ENCODE data around the gene CFAP52. TPM values are rescaled to one million over a fixed set of nuclear protein-coding genes. Genes with fewer than 3 reads are reported as not detected.
A peak's percentile ranks its signal among the peaks of the same experiment; 100 is the strongest.

CFAP52 gene
- total and polyA plus RNA-seq, 2 of the 8 experiments (the other 6 are each of a cell fraction or from before 2014, with no cell fraction given), result 0.11 TPM; not detected in 1

DNA sequence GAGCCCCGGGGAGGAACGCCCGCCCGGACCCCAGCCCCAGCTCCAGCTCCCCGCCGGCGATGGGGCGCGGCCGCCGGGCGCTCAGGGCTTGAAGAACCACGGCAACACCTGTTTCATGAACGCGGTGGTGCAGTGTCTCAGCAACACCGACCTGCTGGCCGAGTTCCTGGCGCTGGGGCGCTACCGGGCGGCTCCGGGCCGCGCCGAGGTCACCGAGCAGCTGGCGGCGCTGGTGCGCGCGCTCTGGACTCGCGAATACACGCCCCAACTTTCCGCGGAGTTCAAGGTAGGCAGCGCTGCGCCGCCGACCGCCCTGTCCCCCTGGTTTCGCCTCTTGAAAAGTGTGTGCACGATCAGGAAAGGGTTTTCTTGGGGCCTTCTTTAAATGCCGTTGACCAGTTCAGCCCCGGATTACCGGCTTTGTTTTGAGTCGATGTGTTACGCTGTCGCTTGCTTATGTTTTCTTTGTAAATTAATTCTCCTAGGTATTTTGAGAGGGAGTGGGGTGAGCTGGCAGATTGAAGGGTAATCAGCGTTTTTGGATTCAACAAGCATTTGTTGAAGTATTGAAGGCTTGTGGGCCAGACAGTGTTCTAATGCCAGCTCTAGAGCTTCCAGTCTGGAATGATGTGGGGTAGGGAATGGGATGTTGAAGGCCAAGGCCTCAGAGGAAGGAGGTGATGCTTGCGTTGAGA, 69.6 kb downstream of the CFAP52 start (continued):
- TF ChIP-seq, protein P1, sequence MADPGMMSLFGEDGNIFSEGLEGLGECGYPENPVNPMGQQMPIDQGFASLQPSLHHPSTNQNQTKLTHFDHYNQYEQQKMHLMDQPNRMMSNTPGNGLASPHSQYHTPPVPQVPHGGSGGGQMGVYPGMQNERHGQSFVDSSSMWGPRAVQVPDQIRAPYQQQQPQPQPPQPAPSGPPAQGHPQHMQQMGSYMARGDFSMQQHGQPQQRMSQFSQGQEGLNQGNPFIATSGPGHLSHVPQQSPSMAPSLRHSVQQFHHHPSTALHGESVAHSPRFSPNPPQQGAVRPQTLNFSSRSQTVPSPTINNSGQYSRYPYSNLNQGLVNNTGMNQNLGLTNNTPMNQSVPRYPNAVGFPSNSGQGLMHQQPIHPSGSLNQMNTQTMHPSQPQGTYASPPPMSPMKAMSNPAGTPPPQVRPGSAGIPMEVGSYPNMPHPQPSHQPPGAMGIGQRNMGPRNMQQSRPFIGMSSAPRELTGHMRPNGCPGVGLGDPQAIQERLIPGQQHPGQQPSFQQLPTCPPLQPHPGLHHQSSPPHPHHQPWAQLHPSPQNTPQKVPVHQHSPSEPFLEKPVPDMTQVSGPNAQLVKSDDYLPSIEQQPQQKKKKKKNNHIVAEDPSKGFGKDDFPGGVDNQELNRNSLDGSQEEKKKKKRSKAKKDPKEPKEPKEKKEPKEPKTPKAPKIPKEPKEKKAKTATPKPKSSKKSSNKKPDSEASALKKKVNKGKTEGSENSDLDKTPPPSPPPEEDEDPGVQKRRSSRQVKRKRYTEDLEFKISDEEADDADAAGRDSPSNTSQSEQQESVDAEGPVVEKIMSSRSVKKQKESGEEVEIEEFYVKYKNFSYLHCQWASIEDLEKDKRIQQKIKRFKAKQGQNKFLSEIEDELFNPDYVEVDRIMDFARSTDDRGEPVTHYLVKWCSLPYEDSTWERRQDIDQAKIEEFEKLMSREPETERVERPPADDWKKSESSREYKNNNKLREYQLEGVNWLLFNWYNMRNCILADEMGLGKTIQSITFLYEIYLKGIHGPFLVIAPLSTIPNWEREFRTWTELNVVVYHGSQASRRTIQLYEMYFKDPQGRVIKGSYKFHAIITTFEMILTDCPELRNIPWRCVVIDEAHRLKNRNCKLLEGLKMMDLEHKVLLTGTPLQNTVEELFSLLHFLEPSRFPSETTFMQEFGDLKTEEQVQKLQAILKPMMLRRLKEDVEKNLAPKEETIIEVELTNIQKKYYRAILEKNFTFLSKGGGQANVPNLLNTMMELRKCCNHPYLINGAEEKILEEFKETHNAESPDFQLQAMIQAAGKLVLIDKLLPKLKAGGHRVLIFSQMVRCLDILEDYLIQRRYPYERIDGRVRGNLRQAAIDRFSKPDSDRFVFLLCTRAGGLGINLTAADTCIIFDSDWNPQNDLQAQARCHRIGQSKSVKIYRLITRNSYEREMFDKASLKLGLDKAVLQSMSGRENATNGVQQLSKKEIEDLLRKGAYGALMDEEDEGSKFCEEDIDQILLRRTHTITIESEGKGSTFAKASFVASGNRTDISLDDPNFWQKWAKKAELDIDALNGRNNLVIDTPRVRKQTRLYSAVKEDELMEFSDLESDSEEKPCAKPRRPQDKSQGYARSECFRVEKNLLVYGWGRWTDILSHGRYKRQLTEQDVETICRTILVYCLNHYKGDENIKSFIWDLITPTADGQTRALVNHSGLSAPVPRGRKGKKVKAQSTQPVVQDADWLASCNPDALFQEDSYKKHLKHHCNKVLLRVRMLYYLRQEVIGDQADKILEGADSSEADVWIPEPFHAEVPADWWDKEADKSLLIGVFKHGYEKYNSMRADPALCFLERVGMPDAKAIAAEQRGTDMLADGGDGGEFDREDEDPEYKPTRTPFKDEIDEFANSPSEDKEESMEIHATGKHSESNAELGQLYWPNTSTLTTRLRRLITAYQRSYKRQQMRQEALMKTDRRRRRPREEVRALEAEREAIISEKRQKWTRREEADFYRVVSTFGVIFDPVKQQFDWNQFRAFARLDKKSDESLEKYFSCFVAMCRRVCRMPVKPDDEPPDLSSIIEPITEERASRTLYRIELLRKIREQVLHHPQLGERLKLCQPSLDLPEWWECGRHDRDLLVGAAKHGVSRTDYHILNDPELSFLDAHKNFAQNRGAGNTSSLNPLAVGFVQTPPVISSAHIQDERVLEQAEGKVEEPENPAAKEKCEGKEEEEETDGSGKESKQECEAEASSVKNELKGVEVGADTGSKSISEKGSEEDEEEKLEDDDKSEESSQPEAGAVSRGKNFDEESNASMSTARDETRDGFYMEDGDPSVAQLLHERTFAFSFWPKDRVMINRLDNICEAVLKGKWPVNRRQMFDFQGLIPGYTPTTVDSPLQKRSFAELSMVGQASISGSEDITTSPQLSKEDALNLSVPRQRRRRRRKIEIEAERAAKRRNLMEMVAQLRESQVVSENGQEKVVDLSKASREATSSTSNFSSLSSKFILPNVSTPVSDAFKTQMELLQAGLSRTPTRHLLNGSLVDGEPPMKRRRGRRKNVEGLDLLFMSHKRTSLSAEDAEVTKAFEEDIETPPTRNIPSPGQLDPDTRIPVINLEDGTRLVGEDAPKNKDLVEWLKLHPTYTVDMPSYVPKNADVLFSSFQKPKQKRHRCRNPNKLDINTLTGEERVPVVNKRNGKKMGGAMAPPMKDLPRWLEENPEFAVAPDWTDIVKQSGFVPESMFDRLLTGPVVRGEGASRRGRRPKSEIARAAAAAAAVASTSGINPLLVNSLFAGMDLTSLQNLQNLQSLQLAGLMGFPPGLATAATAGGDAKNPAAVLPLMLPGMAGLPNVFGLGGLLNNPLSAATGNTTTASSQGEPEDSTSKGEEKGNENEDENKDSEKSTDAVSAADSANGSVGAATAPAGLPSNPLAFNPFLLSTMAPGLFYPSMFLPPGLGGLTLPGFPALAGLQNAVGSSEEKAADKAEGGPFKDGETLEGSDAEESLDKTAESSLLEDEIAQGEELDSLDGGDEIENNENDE (IDR thresholded peaks at IDR 0.05; ENCODE audit: insufficient replicate concordance, low read length), result no peak
- no peak for TF ChIP-seq EZH2 (IDR thresholded peaks at IDR 0.05; ENCODE audit: low read depth, low read length, severe bottlenecking)
- no peak for TF ChIP-seq BACH1 (IDR thresholded peaks at IDR 0.05; ENCODE audit: low read length)
- TF ChIP-seq JUN (IDR thresholded peaks at IDR 0.05; ENCODE audit: low read depth, low read length), result no peak
- TF ChIP-seq RAD21 (IDR thresholded peaks at IDR 0.05 in 1 of 2, conservative IDR thresholded peaks at IDR 0.05 in 1 of 2; ENCODE audit: low read depth in 2 of 2, low read length in 2 of 2), result peak in 1 of 2 experiments; percentile 8; a peak in 2 of 4 replicates
- TF ChIP-seq, protein P2, sequence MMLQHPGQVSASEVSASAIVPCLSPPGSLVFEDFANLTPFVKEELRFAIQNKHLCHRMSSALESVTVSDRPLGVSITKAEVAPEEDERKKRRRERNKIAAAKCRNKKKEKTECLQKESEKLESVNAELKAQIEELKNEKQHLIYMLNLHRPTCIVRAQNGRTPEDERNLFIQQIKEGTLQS (IDR thresholded peaks at IDR 0.05; ENCODE audit: insufficient read depth, low read depth, low read length), result no peak
- TF ChIP-seq NANOG (IDR thresholded peaks at IDR 0.05; ENCODE audit: insufficient read depth, low read depth, low read length, poor library complexity, severe bottlenecking), result no peak
- TF ChIP-seq SIN3A (conservative IDR thresholded peaks at IDR 0.05 in 1 of 2, IDR thresholded peaks at IDR 0.05 in 1 of 2; ENCODE audit: low read depth in 1 of 2, low read length in 2 of 2), result peak; percentile 19 to 88; a peak in 1 of 4 replicates

Data from H1 (cell line).